ENCODE data around the gene GLTP. TPM values are rescaled to one million over a fixed set of nuclear protein-coding genes. Genes with fewer than 3 reads are reported as not detected.

The GLTP gene
- total and polyA plus RNA-seq, 4 donors, result 31.2 to 49.2 (median 40.8) TPM

GRCh38 chr12:109841356-109841755 lies 39.0 kb downstream of the GLTP start:
- H3K36me3 ChIP-seq (ENCODE audit: control insufficient read depth in 4 of 4, insufficient read depth in 4 of 4, low read length in 4 of 4), result no peaks in the 10 kb centered on the region
- H3K27me3 ChIP-seq (ENCODE audit: control insufficient read depth in 3 of 3, insufficient read depth in 3 of 3, low read length in 2 of 3), result no peaks in the 10 kb centered on the region
- no peak overlapping the region for H3K4me3 ChIP-seq
- H3K9me3 ChIP-seq (ENCODE audit: control insufficient read depth in 4 of 4, insufficient read depth in 3 of 4, low read length in 3 of 4), result no peaks in the 10 kb centered on the region
- no peak overlapping the region for H3K27ac ChIP-seq (ENCODE audit: low read depth in 1 of 2, low read length in 1 of 2)
- DNase-seq (no peak), ATAC-seq (ENCODE audit: insufficient read depth, low FRiP score) (no peak)
- H3K4me1 ChIP-seq (ENCODE audit: control insufficient read depth in 5 of 5, insufficient read depth in 5 of 5, low read length in 5 of 5), result peaks cover 0 to 2% (median 0%) of the 10 kb centered on the region in 5 donors
- no peak overlapping the region for H3K9ac ChIP-seq (ENCODE audit: insufficient read depth in 1 of 2, low read length in 2 of 2)
- no peak for TF ChIP-seq CTCF (IDR thresholded peaks at IDR 0.05; ENCODE audit: control extremely low read depth, extremely low read depth)
- 81 to 85% methylated on average over 9 of the region's 9 CpGs for WGBS, 2 donors

GRCh38 chr12:109840305-109841074 lies 39.9 kb downstream of the GLTP start:
- WGBS, 2 donors, result 72 to 75% methylated on average over 7 of the region's 7 CpGs
- TF ChIP-seq CTCF (IDR thresholded peaks at IDR 0.05; ENCODE audit: control extremely low read depth, extremely low read depth), result no peak
- Histone ChIP-seq H3K9me3 (ENCODE audit: control insufficient read depth in 4 of 4, insufficient read depth in 3 of 4, low read length in 3 of 4) (no peaks in the 10 kb centered on the region), H3K9ac (ENCODE audit: insufficient read depth in 1 of 2, low read length in 2 of 2) (no peak overlapping the region), H3K27me3 (ENCODE audit: control insufficient read depth in 3 of 3, insufficient read depth in 3 of 3, low read length in 2 of 3) (no peaks in the 10 kb centered on the region), H3K27ac (ENCODE audit: low read depth in 1 of 2, low read length in 1 of 2) (no peak overlapping the region), H3K4me1 (ENCODE audit: control insufficient read depth in 5 of 5, insufficient read depth in 5 of 5, low read length in 5 of 5) (peaks cover 0 to 2% (median 0%) of the 10 kb centered on the region in 5 donors), H3K4me3 (no peak overlapping the region), H3K36me3 (ENCODE audit: control insufficient read depth in 4 of 4, insufficient read depth in 4 of 4, low read length in 4 of 4) (no peaks in the 10 kb centered on the region)
- ATAC-seq (ENCODE audit: insufficient read depth, low FRiP score), result no peak
- DNase-seq, result no peak

- H3K4me1 ChIP-seq (ENCODE audit: control insufficient read depth in 5 of 5, insufficient read depth in 5 of 5, low read length in 5 of 5), result no peaks in the 10 kb centered on the region
- no peak overlapping the region for H3K27ac ChIP-seq (ENCODE audit: low read depth in 1 of 2, low read length in 1 of 2)
- no peak overlapping the region for H3K9ac ChIP-seq (ENCODE audit: insufficient read depth in 1 of 2, low read length in 2 of 2)
- H3K4me3 ChIP-seq, result no peak overlapping the region
- ATAC-seq (ENCODE audit: insufficient read depth, low FRiP score) (no peak), DNase-seq (no peak)
- no peak for TF ChIP-seq CTCF (IDR thresholded peaks at IDR 0.05; ENCODE audit: control extremely low read depth, extremely low read depth)
- no peaks in the 10 kb centered on the region for H3K36me3 ChIP-seq (ENCODE audit: control insufficient read depth in 4 of 4, insufficient read depth in 4 of 4, low read length in 4 of 4)
- H3K27me3 ChIP-seq (ENCODE audit: control insufficient read depth in 3 of 3, insufficient read depth in 3 of 3, low read length in 2 of 3), result no peaks in the 10 kb centered on the region
- 70 to 71% methylated on average over 6 of the region's 6 CpGs for WGBS, 2 donors
- H3K9me3 ChIP-seq (ENCODE audit: control insufficient read depth in 4 of 4, insufficient read depth in 3 of 4, low read length in 3 of 4), result no peaks in the 10 kb centered on the region
These were observed 40.9 kb downstream of the GLTP start for GRCh38 chr12:109839444-109839843.

Data from lung (tissue), 12 donors.